Stimulated activated CD4-positive, alpha-beta T cell treated with anti-CD3 and anti-CD28 coated beads, Interleukin-12 subunit alpha, Interleukin-12 subunit beta, amount 100 ng/mL, for 48 hours (primary cell): ENCODE measurements around the gene SCGB1D2.
A peak's percentile ranks its signal among the peaks of the same experiment; 100 is the strongest.
"Not testable (repeated sequence)": the region's sequence is repeated elsewhere in the genome, so short reads cannot be mapped to it uniquely, and the experiment has no call there.

ENCODE experiments used
- DNase-seq, 3 donors: peaks; one replicate each; pipeline ENCODE4 v3.0.0-alpha.2; 2020; ENCODE audit warnings: low read depth in 2 of 3, low spot score in 1 of 3

Gene SCGB1D2, protein sequence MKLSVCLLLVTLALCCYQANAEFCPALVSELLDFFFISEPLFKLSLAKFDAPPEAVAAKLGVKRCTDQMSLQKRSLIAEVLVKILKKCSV

GRCh38 chr11:62242021-62242420 is at the start of gene SCGB1D2:
TSS of gene SCGB1D2 (plus strand) at chr11:62242239. CDS start at chr11:62242308, 69 bp downstream.
- DNase-seq: no peak

GRCh38 chr11:62193952-62194351 is 48.1 kb upstream of the SCGB1D2 start:
- no peak for DNase-seq

- DNase-seq: not testable (repeated sequence)
Observed at GRCh38 chr11:62195010-62195409, 47.0 kb upstream of the SCGB1D2 start.

DNA sequence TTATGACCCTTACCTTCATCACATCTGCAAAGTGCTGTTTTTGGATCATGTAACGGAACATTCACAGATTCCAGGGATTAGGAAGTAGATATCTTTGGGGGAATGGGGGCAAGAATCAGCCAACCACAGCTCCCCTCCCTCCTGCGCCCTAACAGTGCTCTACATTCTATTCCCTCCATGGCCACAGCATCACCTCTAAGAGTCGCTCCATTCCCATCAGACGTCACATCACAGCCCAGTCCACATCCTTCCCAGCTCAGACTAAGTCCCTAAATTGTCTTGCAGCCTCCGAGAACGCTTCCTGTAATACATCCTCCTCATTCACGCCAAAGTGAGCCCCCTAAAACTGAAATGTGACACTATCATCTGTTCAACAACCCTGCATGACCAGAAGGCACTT is 46.1 kb upstream of the SCGB1D2 start:
- no peak for DNase-seq

DNA sequence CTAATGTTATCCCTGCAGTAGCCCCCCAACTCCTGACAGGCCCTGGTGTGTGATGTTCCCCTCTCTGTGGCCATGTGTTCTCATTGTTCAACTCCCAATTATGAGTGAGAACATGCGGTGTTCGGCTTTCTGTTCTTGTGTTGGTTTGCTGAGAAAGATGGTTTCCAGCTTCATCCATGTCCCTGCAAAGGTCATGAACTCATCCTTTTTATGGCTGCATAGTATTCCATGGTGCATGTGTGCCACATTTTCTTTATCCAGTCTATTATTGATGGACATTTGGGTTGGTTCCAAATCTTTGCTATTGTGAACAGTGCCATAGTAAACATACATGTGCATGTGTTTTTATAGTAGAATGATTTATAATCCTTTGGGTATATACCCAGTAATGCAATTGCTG is 44.6 kb upstream of the SCGB1D2 start:
- DNase-seq: not testable (repeated sequence)

- DNase-seq: no peak
Observed at GRCh38 chr11:62201376-62201775, 40.7 kb upstream of the SCGB1D2 start.

DNA sequence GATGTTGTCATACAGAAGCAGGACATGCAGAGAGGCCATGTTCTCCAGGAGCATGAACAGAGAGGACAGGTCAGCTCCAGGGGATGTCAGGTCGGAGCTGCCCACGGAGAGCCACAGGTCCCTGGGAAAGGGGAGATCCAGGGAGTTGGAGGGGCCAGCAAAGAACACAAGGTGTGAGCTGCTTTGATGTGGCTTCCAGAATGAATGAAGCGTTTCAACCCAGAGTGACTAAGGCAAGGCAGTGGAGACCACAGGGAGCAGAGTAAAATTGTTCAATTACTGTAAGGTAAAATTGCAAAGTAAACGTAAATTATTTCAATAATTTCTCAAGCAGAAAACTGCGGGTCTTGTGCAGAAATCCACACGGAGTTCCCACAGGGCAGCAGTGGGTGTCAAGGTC is 39.1 kb upstream of the SCGB1D2 start:
- DNase-seq: no peak

GRCh38 chr11:62204430-62204829 is 37.6 kb upstream of the SCGB1D2 start:
- no peak for DNase-seq

GRCh38 chr11:62205441-62205840 is 36.6 kb upstream of the SCGB1D2 start:
- no peak for DNase-seq

DNA sequence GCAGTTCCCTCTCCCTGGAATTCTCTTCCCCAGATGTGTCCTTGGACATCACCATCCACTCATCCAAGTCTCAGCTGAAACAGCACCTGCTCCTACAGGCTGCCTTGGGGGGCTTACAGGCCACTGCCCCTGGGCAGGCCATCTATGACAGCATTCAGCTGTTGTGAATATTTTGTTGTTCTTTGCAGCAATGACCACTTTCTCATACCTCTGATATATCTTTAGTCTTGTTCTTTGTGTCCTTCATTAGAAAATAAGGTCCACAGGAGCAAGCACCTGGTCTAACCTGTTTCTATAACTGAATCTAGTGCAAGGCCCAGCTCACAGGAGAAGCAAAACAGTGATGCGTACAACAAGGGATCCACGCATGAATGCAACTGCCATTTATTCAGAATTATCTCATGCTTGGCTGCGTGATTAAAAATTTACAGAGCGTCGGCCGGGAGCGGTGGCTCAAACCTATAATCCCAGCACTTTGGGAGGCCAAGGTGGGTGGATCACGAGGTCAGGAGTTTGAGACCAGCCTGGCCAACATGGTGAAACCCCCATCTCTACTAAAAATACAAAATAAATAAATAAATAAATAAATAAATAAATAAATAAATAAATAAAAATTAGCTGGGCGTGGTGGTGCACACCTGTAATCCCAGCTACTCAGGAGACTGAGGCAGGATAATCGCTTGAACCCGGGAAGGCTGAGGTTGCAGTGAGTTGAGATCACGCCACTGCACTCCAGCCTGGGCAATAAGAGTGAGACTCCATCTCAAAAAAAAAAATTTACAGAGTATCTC is 35.6 kb upstream of the SCGB1D2 start:
- not testable (repeated sequence) for DNase-seq

- DNase-seq: no peak
Observed at GRCh38 chr11:62208785-62209144, 33.3 kb upstream of the SCGB1D2 start.

- no peak for DNase-seq
Observed at GRCh38 chr11:62217191-62217748, 24.8 kb upstream of the SCGB1D2 start.

DNA sequence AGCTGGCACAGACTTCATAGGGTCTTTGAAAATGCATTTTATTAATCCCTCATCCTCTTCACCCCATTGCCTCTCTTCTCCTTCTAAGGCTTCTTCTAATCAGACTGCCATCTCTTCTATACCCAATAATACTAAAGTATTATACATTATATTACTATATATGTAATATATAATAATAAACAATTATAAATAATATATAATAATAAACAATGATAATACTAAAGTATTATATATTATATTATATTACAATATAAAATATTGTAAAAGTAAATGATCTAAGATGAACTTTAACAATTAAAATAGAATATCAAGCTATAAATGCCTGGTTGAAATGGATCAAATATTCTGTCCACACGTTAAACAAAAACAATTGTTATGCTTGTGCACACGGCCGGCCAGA is 20.5 kb upstream of the SCGB1D2 start:
- no peak for DNase-seq

- no peak for DNase-seq
Observed at GRCh38 chr11:62223095-62223494, 18.9 kb upstream of the SCGB1D2 start.

- no peak for DNase-seq
Observed at GRCh38 chr11:62233730-62234129, 8.3 kb upstream of the SCGB1D2 start.

DNA sequence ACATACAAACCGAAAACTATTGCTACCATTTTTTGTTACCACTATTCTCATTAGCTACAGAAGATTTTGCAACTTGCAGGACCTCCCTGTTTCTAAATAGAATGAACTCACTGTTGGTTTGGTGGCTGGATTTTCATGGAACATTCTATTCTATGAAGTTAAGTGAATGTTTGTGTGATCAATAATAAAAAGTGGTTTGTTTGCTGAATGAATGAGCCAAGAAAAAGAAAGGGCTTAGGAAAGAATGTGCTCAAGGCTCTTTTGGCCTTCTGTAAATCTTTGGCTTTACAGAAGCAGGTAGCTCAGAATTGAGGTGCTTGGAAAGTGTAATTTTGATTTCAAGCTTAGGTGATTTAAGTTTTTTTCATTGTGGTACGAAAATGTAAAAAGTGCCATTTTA is 5.9 kb upstream of the SCGB1D2 start:
- DNase-seq: no peak

DNA sequence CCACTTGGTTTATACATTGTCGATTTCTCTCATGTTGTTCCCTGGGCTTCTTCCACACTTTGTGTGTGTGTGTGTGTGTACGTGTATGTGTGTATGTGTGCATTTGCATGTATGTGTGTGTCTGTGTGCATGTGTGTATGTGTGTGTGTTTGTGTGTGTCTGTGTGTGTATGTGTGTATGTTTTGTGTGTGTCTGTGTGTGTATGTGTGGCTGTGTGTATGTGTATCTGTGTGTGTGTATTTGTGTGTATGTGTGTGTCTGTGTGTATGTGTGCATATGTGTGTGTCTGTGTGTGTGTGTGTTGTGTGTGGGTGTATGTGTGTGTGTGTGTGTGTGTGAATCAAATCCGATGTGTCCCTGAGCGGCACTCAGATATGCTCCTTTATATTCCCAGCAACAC is 4.5 kb upstream of the SCGB1D2 start:
- no peak for DNase-seq

- no peak for DNase-seq
Observed at GRCh38 chr11:62238151-62238550, 3.9 kb upstream of the SCGB1D2 start.

DNA sequence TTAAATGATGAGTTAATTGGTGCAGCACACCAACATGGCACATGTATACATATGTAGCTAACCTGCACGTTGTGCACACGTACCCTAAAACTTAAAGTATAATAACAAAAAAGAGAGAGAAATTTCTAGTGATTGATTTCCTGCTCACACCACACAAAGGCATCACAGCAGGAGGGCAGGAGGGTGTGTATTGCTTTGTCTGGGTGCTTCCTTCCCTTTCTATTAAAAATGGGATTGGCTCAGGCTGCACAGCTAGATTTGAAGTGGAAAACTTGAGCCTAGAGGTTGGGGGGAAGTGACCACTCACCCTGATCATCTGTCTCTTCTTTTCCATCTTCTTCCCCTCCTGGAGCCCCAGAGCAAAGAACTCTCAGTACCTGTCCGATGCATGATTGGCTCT is 944 bp upstream of the SCGB1D2 start:
- DNase-seq: no peak

- peak in 1 of 3 donors; percentile 6 for DNase-seq
Observed at GRCh38 chr11:62245271-62245753, 3.3 kb downstream of the SCGB1D2 start.

DNA sequence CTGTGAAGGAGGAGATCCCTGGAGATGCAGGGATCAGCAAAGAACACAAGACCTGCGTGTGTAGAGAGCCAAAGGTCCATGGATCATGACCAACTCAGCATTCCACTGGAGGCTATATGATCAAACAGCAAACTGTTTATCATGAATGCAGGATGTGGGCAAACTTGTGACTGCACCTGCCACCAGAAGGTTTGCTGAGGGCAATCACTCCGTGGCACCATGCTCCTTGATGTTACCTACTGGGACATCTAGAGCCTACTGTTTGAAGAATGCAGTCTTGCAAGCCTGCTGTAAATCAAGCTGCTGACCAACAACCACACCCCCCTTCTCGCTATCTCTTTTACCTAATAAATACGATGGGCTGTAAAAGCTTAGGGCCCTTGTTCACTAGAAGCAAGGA is 9.7 kb downstream of the SCGB1D2 start:
- DNase-seq: no peak

GRCh38 chr11:62253999-62254542 is 12.0 kb downstream of the SCGB1D2 start:
- no peak for DNase-seq
